NCI-H774 (cell line): ENCODE data around the gene AK2.

ENCODE experiments used
- DNase-seq: peaks from one replicate; lab custom pipeline; 2025; lab: John Stamatoyannopoulos, UW

Gene AK2

DNA sequence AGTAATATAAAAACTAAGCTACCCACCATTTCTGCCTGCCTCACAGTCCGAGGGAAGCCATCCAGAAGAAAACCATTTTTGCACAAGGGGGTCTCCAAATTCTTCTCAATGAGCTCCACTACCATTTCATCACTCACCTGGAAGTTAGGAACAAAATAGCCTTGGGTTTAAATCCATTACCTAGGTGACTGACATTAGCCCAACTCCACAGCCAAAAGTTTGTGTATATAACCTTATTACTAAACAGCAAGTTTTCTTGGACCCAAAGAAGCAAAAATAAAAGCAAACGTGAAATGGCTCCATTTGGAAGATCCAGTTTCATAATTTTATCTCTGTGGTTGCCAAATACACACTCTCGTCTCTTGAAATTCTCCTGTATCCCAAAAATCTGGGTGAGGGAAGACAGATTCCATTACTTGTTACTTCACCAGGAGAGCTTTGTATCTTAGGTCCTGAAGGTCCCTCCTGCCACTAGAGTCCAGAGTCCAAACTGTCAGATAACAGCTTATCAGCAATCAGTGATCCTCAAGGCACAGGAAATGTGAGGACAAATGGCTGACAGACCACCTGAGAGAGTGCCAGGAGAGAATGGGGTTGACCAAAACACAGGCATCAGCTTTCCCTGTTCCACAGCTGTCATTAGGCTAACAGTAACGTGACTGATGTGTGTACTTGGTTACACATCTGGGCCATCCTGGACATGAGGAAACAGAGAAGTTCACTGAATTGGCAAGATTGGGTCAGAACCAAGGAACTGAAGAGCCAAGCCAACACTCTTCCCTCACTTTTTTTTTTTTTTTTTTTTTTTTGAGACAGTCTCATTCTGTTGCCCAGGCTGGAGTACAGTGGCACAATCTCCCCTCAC lies 14.9 kb downstream of the AK2 start:
- no peak for DNase-seq

GRCh38 chr1:33018112-33018511 lies 18.6 kb downstream of the AK2 start:
- no peak for DNase-seq

GRCh38 chr1:33017175-33017574 lies 19.5 kb downstream of the AK2 start:
- no peak for DNase-seq

DNA sequence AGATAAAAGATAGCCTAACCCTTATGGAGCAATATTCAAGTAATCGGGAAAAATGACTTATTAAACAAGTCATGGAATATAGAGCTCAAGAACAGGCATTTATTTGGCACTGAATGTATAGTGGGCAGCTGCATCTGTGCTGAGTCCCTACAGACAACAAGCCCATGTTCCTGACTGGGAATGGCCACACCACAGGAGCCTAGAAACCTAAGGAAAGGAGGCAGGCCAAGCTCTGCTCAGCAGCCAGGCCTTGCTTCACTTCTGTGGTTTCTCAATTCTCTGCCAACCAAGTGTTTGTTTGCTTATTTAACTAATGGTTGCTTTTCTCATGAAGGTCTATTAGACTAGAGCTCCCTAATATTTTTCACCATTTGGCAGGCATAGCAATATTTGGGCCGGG lies 21.5 kb downstream of the AK2 start:
- no peak for DNase-seq

GRCh38 chr1:33014464-33015163 lies 22.1 kb downstream of the AK2 start:
- no peak for DNase-seq

DNA sequence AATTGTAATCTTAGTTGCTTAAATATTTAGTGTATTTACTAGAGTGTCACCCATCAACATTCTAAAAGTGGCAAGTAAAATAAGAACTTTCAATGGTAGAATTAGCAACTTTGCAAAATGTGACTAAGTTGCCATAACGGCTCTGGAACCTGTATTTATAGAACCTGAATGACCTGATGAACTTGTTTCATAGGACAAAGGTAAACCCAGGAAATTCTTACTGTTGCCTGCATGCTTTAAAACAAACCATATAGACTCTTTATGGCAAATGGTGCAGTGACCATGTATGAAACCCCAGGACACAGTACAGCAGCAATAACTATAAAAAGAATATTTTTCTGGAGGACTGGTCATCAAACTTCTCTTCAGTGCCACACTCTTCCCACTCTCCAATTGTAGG lies 22.9 kb downstream of the AK2 start:
- DNase-seq: no peak

DNA sequence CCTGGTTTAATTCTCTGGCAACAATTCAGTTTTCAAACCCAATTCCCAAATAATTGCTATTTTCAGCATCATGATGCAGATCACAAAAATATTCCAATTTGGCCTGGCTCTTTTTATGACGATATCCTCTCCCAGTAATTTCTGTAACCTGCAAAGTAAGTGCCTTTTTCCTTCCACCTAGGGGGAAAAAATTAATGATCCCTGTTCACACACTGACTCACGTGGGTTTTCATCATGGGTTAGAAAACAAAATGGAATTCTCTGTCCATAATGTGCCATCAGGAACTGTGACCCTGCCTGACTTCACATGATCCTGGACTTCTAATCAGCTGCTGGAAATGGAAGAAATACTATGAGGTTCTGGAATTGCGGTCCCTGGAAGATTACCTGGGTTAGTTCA lies 24.5 kb downstream of the AK2 start:
- no peak for DNase-seq

- DNase-seq: no peak
These were observed 25.6 kb downstream of the AK2 start for GRCh38 chr1:33010932-33011731.

DNA sequence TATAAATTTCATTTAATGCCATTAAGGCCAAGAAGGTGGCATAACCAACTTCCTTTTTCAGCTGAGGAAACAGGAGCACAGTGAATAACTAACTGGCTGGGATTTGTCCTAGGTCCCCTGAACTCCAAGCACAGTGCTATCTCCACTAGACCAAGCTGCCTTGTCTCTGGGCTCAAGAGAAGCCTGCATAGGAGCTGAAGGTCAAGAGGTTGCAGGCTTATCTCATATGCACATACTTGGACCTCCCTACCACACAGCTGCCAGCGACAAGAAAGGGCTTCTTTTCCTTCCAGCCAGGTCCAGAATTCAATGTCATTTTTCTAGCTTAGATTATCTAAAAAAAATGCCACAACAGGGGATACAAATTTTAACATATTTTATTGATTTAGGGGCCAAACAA lies 27.1 kb downstream of the AK2 start:
- no peak for DNase-seq

- DNase-seq: no peak
These were observed 28.4 kb downstream of the AK2 start for GRCh38 chr1:33008051-33008914.

DNA sequence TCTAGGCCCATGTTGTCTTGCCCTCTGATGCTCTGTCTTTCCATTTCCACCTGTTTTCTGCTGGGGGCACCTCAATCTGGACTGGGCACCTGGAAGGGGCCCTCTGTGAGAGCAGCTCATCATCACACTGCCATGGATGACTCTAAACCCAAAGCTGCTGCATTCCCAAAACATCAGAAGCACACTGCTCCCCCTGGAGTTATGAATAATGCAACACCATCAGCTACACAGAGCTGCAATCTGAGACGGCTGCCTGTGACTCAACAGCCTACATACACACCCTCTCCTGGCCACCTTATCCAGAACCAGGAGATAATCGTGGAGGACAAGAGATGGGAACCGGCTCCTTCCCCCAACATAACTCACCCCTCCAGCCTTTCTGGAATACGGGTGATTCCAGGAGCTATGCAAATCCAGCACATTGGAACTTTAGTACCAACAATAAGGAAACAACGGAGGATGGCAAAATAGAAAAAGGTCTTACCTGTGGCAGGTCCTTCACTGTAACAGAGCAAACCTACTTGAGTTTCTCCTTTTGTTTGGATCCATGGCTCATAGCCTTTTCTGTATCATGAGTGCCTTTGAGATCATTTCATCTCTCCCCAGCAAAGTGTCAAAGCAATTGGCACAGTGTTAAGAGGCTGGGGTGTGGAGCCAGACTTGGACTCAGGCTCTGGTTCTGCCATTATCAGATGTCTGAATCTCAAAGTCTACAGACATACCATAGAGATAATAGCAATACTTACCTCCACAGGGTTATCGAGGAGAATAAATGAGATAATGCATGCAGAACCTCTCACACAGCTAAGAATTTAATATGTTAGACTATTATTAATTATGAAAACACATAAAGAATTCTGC lies 29.3 kb downstream of the AK2 start:
- no peak for DNase-seq

GRCh38 chr1:33005838-33006421 lies 30.8 kb downstream of the AK2 start:
- no peak for DNase-seq

DNA sequence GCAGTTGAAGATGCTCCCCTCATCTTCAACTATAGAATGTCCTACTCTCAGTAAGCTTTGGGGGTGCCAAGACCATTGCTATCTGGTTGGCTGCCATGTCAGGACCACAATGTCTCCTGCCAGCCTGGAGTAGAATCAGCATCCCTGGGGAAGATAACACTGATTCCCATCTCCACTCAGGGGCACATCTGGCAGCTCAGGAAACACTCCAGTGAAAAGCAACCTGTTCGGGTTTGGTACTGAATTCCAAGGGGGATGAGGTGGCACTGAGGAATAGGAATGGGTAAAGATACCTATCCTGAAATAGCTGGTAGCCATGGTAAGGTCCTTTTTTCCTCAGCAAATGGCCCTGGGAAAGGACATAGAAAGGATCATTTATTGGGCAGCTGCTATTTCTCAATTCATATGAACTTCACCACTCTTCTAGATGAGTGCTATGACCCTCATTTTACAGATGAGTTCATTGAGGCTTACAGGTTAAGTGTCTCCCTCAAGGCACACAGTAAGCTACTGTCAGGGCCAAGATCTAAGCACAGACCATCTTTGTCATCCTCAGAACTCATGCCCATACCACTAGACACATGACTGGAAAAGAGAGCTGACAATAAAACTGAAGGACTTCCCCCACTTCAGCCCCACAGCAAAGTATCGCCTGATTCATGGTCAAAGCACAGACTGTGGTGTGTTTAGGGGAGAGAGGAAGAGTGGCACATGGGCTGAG lies 31.4 kb downstream of the AK2 start:
- DNase-seq: no peak

- no peak for DNase-seq
These were observed 32.1 kb downstream of the AK2 start for GRCh38 chr1:33004613-33005012.

GRCh38 chr1:33003657-33004056 lies 33.0 kb downstream of the AK2 start:
- DNase-seq: no peak

DNA sequence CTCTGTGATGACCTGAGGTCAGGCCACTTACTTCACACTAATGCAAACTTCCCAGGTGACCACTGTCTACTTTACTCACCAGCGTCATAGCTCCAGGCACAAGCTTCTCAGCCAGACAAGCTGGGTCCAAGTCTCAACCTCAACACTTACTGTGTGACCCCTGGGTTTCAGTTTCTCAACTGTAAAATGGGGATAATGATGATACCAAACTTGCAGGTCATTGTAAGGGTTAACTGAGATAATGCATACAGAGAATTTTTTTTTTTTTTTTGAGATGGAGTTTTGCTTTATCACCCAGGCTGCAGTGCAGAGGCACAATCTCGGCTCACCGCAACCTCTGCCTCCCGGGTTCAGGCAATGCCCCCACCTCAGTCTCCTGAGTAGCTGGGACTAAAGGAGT lies 34.7 kb downstream of the AK2 start:
- no peak for DNase-seq

DNA sequence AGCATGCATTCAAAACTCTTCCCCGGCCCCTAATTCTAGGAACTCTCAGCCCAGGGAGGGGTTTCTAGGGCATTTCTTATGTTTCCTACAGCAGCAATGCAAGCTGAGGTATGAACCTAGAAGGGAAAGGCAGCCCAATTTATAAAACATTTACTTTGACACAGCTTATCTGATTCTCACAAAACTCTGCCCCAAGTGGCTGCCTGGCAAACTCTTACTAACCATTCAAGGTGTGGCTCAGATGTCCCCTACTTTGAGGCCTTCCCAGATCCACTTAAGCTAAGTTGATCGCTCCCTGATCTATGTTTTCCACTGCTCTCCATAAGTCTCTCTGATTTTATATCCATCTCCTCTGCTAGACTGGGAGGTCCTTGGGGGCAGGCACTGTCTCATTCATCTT lies 35.4 kb downstream of the AK2 start:
- no peak for DNase-seq

GRCh38 chr1:33000427-33001026 lies 36.2 kb downstream of the AK2 start:
- no peak for DNase-seq

- no peak for DNase-seq
These were observed 37.7 kb downstream of the AK2 start for GRCh38 chr1:32998997-32999396.
